Hematopoietic multipotent progenitor cell treated with erythropoietin and hydrocortisone succinate and interleukin-3 and kit ligand, for 15 days (in vitro differentiated cells): Measurements from ENCODE around the gene CYB561D2.

Experiments
- DNase-seq: peaks from one replicate; pipeline ENCODE4 v3.0.0-alpha.2; 2015; ENCODE audit warnings: low spot score

CYB561D2 gene

GRCh38 chr3:50390508-50391224, 40.0 kb downstream of the CYB561D2 start:
- DNase-seq, result peak; percentile 81

DNA sequence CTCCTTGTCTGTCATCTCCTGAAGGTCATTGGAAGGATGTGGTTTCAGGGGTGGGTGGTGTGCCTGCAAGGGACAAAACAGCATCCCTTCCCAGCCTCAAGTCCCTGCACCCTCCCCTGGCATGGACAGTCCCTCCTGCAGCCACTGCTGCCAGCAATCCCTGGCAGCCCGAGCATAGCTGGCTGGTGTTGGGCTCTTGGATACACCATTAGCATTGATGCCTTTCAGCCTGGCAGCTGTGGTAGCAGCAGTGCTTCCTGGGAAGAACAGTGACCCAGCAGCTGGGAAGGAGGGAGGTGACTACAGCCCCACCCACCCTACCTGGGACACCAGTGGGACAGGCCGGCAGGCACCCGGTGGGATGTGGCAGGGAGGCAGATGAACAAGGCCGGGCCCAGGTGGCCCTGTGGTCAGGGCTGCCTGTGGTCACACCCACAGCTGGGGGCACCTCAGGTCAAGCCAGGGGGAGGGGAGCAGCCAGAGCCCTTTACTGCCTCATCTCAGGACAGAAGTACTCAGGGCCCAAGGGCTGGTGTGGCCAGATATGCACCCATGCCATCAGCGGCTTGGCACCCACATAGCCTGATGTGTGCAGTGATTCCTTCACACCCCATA, 41.5 kb downstream of the CYB561D2 start:
- DNase-seq, result no peak

- no peak for DNase-seq
These were observed 42.4 kb downstream of the CYB561D2 start for GRCh38 chr3:50393061-50393460.

- no peak for DNase-seq
These were observed 44.6 kb downstream of the CYB561D2 start for GRCh38 chr3:50395070-50395860.

DNA sequence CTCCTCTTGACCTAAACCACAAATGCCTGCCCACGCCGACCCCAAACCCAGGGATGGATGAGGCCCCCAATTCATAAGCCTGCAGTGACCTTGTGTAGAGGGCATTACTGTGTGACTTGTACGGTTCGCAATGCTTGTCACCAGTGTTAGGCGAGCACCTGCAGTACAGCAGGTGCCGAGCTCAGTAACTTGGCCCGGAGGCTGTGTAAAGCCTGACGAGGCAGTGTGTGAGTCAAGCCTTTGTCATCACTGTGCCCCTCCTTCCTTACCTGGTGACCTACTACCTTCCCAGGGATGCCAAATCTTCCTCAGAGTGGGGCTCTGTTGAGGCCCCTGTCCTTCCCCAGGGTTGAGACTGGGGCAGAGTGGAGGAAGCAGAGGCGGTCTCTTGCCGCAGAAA, 45.8 kb downstream of the CYB561D2 start:
- no peak for DNase-seq

- DNase-seq, result no peak
These were observed 51.4 kb downstream of the CYB561D2 start for GRCh38 chr3:50401978-50402595.
